GM21529 (cell line): ENCODE data around the gene PYDC1.
"Not testable (repeated sequence)": the region's sequence is repeated elsewhere in the genome, so short reads cannot be mapped to it uniquely, and the experiment has no call there.

ENCODE experiments used
- ATAC-seq: cut with Tn5 transposase; IDR thresholded peaks from one replicate; pipeline ENCODE4 v1.9.1; 2021; ENCODE audit not compliant: unreplicated experiment

Gene PYDC1

DNA sequence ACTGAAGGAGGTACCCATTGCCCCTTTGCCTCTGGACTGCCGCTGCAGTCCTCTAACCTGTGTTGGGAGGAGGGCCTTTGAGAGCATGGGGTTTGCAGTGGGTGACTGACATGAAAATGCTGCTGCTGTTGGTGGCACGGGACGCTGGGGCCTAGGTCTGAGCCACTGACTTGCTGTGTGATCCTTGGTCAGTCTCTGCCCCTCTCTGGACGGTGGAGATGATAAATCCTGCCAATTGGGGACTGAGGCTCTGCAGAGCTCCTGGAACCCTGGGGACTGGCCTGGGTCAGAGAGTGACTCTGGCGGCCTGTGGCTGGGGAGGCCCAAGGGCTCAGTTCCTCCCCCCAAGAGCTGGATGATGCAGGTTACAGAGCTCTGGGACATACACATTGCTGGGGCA lies 6.1 kb upstream of the PYDC1 start:
- ATAC-seq: no peak

DNA sequence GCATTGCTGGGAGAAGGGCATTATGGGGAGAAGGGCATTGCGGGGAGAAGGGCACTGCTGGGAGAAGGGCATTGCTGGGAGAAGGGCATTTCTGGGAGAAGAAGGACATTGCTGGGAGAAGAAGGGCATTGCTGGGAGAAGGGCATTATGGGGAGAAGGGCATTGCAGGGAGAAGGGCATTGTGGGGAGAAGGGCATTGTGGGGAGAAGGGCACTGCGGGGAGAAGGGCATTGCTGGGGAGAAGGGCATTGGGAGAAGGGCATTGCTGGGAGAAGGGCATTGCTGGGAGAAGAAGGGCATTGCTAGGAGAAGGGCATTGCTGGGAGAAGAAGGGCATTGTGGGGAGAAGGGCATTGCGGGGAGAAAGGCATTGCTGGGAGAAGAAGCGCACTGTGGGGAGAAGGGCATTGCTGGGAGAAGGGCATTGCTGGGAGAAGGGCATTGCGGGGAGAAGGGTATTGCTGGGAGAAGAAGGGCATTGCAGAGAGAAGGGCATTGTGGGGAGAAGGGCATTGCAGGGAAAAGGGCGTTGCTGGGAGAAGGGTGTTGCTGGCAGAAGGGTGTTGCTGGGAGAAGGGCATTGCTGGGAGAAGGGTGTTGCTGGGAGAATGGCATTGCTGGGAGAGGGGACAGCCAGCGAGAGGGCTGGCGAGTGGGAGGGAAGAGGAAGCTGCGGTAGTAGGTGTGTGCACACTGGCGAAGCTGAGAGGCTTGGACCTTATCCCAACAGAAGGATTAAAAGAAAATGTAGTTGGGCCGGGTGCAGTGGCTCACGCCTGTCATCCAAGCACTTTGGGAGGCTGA lies 4.6 kb upstream of the PYDC1 start:
- no peak for ATAC-seq

DNA sequence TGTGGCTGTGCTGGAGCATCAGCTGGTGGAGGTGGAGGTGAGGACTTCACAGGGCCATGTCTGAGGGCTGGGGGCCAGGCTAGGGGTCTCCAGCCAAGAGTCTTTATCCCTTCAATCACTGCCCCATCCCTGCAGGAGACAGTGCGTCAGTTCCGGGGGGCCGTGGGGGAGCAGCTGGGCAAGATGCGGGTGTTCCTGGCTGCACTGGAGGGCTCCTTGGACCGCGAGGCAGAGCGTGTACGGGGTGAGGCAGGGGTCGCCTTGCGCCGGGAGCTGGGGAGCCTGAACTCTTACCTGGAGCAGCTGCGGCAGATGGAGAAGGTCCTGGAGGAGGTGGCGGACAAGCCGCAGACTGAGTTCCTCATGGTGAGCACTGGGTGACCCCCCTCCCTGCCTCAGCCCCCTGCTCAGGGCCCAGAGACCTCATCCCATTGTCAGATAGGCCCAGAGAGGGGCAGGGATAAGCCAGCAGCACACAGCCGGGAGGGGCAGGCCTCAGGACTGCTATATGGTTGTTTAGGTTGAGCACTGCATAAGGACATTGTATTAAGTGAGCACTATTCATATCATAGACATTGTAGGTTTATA lies 2.3 kb upstream of the PYDC1 start:
- no peak for ATAC-seq

DNA sequence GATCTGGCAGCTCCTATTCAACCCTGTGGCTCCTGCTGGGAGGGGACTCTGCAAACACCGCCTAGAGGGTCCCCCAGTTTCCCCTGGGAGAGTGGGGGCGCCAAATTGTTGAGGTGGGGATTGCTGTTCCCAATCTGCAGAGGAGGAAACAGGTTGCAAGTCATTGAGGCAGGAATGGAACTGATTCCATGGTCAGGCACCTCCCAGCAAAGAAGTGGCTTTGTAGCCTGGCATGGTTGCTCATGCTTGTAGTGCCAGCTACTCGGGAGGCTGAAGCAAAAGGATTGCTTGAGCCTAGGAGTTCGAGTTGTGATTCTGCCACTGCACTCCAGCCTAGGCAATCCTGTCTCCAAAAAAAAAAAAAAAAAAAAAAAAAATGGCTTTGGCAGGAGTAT lies 198 bp upstream of the PYDC1 start:
- no peak for ATAC-seq

DNA sequence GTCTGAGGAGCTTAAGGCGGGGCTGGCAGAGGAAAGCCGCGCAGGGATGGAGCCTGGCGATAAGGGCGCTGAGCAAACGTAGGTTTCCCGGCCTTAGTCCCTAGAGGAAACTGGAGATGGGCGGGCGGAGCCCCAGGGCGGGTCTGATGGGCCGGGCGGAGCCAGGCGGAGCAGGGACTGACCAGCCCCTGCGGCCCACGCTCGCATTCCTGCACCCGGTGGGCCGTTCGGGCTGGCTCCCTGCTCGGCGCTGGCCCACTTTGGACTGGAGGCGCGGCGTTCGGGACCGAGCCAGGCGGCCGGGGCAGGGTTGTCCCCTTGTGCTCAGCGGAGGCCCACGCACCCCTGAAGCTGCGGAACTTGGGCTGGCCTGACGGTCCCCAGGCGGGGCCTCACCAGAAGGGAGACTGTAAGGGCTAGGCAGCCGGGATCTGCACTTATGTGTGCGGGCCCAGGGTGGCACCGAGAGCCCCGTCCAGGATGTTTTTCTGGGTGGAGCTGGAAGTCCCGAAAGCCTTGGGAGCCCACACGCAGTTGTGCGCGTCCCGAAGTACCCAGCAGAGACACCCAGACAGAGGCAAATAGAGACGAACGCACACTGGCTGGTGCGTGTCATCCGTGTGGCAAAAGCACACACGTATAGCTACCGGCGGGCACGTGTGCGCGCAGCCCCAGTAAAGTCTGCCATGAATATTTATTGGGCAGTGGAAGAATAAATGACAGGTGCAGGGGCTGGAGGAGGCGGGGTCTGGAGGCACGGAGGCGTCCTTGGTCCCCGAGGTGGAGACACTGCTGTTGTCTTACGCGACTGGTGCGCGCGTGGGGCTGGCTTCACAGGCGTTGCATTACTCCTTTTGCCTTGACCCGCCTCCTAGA lies 1.4 kb downstream of the PYDC1 start:
- no peak for ATAC-seq

DNA sequence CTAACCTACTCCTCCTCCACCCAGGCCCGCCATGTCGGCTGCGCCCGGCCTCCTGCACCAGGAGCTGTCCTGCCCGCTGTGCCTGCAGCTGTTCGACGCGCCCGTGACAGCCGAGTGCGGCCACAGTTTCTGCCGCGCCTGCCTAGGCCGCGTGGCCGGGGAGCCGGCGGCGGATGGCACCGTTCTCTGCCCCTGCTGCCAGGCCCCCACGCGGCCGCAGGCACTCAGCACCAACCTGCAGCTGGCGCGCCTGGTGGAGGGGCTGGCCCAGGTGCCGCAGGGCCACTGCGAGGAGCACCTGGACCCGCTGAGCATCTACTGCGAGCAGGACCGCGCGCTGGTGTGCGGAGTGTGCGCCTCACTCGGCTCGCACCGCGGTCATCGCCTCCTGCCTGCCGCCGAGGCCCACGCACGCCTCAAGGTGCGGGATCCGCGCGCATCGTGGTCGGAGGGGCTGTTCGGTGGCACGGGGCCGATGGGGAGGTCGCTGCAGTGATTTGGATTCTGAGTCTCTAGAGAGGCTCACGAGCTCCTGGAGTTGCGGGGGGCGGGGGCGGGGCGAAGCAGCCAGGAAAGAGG lies 2.1 kb downstream of the PYDC1 start:
- no peak for ATAC-seq

DNA sequence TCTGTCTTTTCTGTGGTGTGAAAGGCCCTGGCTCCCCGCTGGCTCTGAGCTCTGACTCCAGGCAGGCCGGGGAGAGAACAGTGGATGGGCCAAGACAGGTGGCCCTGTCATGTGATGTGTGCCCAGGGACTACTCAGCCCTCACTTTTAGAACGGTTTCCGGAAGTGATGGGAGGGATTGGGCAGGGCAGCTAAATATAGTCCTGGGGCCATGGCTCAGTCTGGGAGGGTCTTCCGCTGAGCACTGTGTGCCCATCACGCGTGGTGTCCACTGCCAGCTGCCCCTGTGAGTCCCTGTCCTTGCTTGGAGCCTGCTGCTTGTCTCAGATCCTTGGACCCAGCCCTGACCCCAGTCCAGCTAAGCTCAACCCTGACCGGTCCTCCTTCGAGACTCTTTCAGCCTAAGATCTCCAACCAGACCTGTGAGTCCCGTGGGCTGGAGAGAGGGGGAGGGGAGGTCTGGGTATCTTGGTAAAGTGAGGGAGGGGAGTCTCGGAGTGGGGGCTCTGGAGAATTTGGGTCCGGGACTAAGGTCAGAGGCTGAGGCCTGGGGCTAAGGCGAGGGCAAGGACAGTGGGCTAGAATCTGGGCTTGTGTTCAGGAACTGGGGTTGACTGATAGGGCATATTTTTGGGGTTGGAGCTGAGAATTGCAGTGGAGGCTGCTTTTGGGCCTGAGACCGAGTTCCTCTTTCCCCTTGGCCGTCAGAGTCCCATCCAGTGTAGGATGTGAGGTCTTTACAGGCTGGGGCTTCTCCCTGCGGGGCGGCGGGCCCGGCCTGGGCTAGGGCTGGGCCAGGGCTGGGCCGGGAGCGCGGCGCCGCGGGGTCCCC lies 2.8 kb downstream of the PYDC1 start, which contains the start of gene TRIM72:
Gene TRIM72 (plus strand): TSS at position 243 of the 831 bp plus-strand sequence. CDS start 620 bp downstream, outside the sequence.
- ATAC-seq: no peak

DNA sequence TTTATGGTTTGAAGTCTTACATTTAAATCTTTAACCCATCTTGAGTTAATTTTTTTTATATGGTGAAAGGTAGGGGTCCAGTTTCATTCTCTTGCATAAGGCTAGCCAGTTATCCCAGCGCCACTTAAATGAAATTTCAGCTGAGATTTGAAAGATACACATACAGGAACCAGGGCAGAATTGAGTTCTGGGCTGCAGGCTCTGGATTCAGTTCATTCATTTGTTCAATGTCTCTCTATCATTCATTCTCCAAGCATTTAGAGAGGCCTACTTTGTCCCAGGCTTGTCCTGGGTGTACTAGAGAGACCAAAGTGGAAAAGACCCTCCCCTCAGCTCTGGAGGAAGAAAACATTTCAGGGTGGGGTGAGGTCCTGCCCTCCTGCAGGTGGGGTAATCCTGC lies 3.6 kb downstream of the PYDC1 start:
- ATAC-seq: no peak

DNA sequence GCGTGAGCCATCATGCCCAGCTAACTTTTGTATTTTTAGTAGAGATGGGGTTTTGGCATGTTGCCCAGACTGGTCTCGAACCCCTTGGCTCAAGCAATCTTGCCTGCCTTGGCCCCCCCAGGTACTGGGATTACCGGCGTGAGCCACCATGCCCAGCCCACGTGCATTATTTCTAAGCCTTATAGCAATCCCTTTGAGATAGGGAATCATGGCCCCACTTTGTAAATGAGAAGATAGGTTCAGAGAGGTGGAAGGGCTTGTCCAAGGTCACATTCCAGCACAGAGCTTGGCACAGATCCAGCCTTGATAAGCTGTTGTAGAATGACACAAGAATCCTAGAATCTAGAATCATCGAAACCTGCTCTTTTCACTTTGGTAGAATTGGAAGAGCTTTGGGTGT lies 10.2 kb downstream of the PYDC1 start:
- ATAC-seq: no peak

DNA sequence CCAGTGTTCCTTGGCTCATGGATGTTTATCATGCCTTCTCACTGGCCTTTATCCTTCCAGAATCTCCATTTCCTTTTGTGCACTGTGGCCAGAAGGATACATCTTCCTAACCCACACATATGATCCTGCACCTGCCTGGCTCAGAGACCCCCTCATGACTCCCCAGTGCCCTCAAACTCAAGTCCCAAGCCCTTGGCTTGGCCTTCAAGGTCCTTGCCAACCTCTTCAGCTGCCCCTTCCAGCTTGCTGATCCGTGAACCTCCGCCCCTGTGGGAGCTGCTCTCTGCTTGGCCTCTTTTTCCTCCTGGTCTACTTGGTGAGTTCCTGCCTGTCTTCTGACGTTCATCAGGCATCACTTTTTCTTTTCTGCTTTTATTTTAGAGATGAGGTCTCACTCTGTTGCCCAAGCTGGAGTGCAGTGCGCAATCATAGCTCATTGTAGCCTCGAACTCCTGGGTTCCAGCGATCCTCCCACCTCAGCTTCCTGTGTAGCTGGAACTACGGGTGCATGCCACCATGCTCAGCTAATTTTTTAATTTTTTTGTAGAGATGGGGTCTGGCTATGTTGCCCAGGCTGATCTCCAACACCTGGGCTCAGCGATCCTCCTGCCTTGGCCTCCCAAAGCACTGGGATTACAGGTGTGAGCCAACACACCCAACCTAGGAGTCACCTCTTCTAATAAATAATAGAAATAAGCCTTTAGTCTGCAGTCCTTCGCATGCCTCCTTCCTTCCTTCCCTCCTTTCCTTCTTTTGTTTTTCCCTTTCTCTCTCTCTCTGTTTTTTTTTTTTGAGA lies 11.9 kb downstream of the PYDC1 start:
- no peak for ATAC-seq

DNA sequence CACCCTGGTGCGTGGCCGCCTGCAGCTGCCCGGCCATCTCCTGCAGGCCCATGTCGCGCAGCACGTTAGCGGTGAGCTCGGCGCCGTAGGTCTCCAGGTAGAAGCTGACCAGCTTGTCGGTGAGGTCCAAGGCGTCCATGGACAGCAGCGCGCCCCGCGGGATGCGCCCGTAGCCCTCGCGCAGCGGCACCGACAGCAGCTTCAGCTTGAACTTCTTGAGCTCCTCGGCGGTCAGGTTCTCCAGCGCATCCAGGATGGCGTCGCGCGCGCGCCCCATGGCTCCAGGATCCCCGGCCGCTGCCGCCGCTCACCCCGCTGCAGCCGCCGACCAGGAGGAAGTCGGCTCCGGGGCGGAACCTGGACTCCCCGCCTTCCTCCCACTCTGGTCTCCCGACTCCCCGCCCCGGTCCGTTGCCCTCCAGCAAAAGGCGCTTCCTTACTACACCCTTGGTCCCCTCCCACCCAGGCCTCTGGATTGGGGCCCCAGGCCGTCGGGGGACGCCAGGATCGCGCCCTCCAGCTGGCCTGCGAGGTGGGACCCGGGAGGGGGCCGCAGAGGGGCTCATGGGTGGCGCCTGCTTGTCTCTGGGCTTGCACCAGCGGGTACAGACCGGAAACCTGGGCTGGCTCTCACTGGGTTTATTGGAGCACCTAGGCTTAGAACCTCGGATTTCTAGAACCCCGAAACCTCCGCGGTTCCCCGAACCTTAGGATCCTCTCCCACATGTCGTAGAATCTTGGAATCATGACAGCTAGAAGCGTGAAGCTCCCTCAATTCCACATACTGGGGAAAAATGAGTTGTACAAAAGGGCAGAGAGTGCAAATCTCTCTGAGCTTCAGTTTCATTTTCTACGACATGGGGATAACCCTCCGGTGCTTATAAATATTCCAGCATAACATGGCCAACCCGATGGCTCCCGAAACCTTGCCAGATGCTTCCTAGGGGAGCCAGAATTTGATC lies 14.2 kb downstream of the PYDC1 start, which contains the start of gene PYCARD:
Gene PYCARD (minus strand): TSS at position 347 of the 962 bp plus-strand sequence. CDS start 70 bp downstream, at position 277.
- peak; percentile 34 for ATAC-seq

DNA sequence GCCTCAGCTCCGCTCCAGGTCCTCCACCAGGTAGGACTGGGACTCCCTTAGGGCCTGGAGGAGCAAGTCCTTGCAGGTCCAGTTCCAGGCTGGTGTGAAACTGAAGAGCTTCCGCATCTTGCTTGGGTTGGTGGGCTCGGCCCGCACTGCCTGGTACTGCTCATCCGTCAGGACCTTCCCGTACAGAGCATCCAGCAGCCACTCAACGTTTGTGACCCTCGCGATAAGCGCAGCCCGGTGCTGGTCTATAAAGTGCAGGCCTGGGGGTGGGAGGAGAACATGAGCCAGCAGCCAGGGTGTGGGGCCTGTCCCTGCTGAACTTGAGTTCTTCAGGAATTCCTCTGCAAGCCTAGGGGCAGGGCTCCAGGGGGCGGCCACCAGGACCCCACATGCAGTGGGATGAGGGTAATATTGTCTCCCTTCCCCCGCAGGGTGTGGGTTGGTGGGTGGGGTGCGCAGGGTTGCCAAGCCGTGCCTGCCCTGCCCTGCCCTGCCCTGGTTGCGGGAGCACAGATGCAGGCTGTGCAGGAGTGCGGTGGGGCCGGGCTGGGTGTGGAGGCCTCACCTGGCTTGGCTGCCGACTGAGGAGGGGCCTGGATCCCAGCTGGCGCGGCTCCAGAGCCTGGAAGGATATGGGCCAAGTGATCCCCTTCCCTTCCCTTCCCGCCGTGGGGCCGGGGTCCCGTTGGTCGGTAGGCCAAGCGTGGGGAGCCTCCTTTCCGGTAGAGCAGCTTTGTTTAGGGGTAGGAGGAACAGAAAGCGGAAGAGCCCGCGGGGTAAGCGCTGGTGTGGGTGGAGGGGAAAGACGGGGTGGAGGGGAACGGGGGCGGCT lies 15.1 kb downstream of the PYDC1 start:
- peak; percentile 58 for ATAC-seq

DNA sequence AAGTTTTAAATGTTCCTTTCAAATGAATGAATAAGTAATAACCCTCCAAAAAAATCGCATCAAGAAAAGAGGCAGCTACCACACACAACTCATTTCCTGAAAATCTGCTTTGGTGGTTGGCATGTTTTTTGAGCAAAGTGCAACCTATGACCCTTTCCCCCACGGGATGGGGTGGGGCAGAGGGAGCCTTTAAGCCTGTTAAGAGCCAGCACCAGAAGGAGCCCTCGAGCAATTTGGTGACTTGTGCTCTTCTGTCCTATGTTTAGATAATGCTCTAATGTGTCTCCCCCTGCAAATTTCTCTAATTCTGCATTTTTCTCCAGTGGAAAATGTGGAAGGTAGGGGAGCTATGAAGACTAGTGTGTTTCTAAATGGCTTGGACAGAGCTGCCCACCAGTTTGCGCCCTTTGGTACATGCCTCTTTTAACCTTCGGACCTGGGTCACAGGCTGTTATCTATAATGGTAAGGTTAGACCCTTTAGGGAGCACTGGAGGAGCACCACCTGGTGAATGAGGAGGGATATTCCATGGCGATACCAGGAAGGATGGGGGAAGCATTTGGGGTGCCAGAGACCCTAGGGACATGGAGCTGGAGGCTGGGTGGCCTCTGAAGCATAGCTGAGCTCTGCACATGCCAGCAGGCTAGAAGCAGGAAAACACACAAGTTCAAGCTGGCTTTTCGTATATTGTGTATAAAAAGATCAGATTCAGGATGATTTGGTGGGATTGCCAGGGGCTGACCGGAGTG lies 15.9 kb downstream of the PYDC1 start:
- ATAC-seq: no peak

DNA sequence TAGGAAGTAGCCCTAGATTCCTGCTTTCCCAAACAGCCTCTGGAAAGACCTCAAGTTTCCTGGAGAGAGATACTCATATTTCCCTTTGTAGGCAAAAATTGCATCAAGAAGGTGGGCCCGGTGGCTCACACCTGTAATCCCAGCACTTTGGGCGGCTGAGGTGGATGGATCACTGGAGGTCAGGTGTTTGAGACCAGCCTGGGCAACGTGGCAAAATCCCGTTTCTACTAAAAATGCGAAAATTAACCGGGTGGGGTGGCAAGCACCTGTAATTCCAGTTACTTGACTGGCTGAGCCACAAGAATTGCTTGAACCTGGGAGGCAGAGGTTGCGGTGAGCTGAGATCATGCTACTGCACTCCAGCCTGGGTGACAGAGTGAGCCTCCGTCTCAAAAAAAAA lies 16.8 kb downstream of the PYDC1 start:
- ATAC-seq: not testable (repeated sequence)

DNA sequence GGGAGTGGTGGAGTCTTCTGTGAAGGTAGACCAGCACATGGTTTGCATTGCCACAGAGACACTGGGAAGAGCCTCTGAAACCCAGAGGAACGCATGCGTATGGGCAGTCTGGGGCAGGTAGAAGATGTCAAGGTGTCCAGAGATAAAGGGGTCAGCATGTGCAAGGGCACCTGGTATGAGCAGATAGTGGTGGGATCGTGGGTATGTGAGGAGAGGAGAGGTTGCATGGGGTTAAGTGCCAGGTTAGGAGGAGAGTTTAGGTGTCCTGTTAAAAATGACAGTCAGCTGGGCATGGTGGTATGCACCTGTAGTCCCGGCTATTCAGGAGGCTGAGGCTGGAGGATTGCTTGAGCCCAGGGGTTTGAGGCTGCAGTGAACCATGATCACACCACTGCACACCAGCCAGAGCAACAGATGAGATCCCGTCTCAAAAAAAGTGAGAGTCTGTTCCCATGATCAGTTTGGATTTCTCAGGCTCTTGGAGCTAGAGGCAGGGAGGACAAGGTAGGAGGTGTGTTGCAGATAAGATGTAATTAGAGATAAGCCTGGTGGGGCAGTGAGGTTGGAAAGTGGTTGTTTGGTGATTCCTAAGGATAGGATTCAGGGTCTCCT lies 17.4 kb downstream of the PYDC1 start:
- ATAC-seq: no peak

DNA sequence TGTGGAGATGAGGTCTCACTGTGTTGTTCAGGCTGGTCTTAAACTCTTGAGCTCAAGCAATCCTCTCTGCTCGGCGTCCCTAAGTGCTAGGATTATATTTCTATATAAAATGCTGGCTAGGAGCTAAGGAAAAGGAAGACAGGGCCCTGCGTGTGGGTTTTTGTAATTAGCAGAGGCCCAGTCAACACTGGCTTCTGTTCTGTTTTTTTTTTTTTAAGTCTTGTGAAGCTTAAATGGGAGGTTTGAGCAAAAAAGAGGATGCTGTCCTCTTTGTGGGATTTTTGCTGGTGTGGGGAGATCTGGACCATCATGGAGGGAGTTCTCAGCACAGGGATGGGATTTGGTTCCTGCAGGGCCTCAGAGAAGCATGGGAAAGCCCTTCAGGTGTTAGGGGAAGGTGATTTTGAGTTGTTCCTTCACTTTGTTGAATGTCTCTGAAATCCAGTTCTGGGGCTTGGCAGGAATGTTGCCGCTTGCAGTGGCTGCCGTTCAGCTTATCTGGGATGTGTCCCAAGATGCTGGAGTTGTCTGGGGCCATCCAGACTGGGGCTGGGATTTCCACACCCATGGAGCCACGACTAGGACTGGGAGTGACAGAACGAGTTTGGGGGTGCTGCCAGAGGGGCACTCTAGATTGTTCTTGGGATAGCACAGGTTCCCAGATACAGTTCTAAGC lies 18.6 kb downstream of the PYDC1 start:
- no peak for ATAC-seq
